HepG2 (cell line): ENCODE data around the gene AMIGO3. TPM values are rescaled to one million over a fixed set of nuclear protein-coding genes. Genes with fewer than 3 reads are reported as not detected.

ENCODE experiments used
- GATAD1 ChIP-seq: IDR thresholded peaks from 2 replicates; pipeline ENCODE4 v1.6.1; 2016; ENCODE audit warnings: missing genetic modification reagents, missing compliant biosample characterization
- HBP1 ChIP-seq: IDR thresholded peaks from 2 replicates; pipeline ENCODE4 v1.6.1; 2016; ENCODE audit warnings: low read depth, control low read depth
- KLF6 ChIP-seq: IDR thresholded peaks from 2 replicates; pipeline ENCODE4 v1.8.0; 2016; ENCODE audit warnings: missing biosample characterization, missing genetic modification reagents
- NR2F1 ChIP-seq, 2 experiments: fragments of 450-650 bp in 1 of 2; formaldehyde crosslinking in 1 of 2; IDR thresholded peaks; 2 replicates each; pipeline versions ENCODE4 v1.5.0 to v1.6.1; 2016 to 2020; ENCODE audit warnings: mild to moderate bottlenecking in 1 of 2, missing compliant biosample characterization in 1 of 2, missing genetic modification reagents in 1 of 2, moderate library complexity in 1 of 2
- PCBP2 ChIP-seq: fragments of 200-400 bp; formaldehyde crosslinking; optimal IDR thresholded peaks from 2 replicates; pipeline ENCODE3; 2018; ENCODE audit warnings: low read length, low read depth; ENCODE audit not compliant: poor library complexity, severe bottlenecking
- RERE ChIP-seq: IDR thresholded peaks from 2 replicates; pipeline ENCODE4 v1.6.1; 2016; ENCODE audit warnings: low read depth, missing genetic modification reagents, missing compliant biosample characterization
- SOX6 ChIP-seq, 2 experiments: fragments of 450-650 bp in 1 of 2; sonication (generic) in 1 of 2; formaldehyde crosslinking in 1 of 2; IDR thresholded peaks; 2 replicates each; pipeline versions ENCODE4 v1.4.0 to v1.6.1; 2017 to 2020; ENCODE audit warnings: antibody characterized with exemption in 1 of 2, mild to moderate bottlenecking in 1 of 2, missing genetic modification reagents in 1 of 2
- TEF ChIP-seq: sonication (generic); formaldehyde crosslinking; IDR thresholded peaks from 2 replicates; pipeline ENCODE4 v1.5.0; 2020; ENCODE audit warnings: missing genetic modification reagents
- ZKSCAN8 ChIP-seq: IDR thresholded peaks from 2 replicates; pipeline ENCODE4 v1.6.1; 2016; ENCODE audit warnings: borderline replicate concordance, missing genetic modification reagents, missing compliant biosample characterization
- ZNF205 ChIP-seq: IDR thresholded peaks from 2 replicates; pipeline ENCODE4 v1.6.1; 2018; ENCODE audit warnings: missing biosample characterization, missing genetic modification reagents
- ZNF343 ChIP-seq: sonication (generic); formaldehyde crosslinking; IDR thresholded peaks from 2 replicates; pipeline ENCODE4 v1.4.0; 2020; ENCODE audit warnings: mild to moderate bottlenecking, missing genetic modification reagents
- ZNF574 ChIP-seq: sonication (generic); formaldehyde crosslinking; IDR thresholded peaks from 2 replicates; pipeline ENCODE4 v1.4.0; 2020; ENCODE audit warnings: missing genetic modification reagents
- ZNF691 ChIP-seq: sonication (generic); formaldehyde crosslinking; IDR thresholded peaks from 2 replicates; pipeline ENCODE4 v1.4.0; 2020; ENCODE audit warnings: missing genetic modification reagents, low read depth, mild to moderate bottlenecking, borderline replicate concordance
- ZNF761 ChIP-seq: sonication (generic); formaldehyde crosslinking; conservative IDR thresholded peaks from 2 replicates; pipeline ENCODE4 v1.4.0; 2020; ENCODE audit warnings: mild to moderate bottlenecking, missing genetic modification reagents
- ZNF770 ChIP-seq: sonication (generic); formaldehyde crosslinking; IDR thresholded peaks from 2 replicates; pipeline ENCODE4 v1.5.0; 2020; ENCODE audit warnings: mild to moderate bottlenecking, missing genetic modification reagents
- polyA plus RNA-seq, 8 experiments: library from polyadenylated mRNA; depleted of rRNA in 3 of 8; stranded (reverse) in 7 of 8; unstranded in 1 of 8; fragments of >200 nt; fragmentation: Illumina TruSeq in 4 of 8; extraction: Trizol in 4 of 8; gene quantifications; 2 replicates each; pipeline versions ENCODE4 v1.2.1 to v1.2.3, GENCODE V29; 2011 to 2016; ENCODE audit warnings: low read depth in 4 of 8, missing spikeins in 1 of 8, mixed read lengths in 1 of 8; ENCODE audit not compliant: insufficient read depth in 1 of 8
- total RNA-seq, 5 experiments: library from RNA; depleted of rRNA; stranded (reverse); fragments of >200 nt; fragmentation: Illumina TruSeq; extraction: Trizol; gene quantifications; 2 replicates each; pipeline ENCODE4 v1.2.3, GENCODE V29; 2016; ENCODE audit warnings: low read depth in 1 of 5

The AMIGO3 gene
- total and polyA plus RNA-seq, 2 of the 13 experiments (the other 11 are each of a cell fraction or from before 2014, with no cell fraction given), result 0.35 TPM; not detected in 1

- TF ChIP-seq RERE (CRISPR knock-in tag) (peak; percentile 65; the same call in 1 of the 2 replicates), KLF6 (CRISPR knock-in tag) (peak; percentile 74; the same call in 1 of the 2 replicates), ZNF574 (peak; percentile 61), PCBP2 (no peak), TEF (CRISPR knock-in tag) (no peak), ZNF343 (CRISPR knock-in tag) (no peak), ZNF770 (CRISPR knock-in tag) (peak; percentile 65; the same call in 1 of the 2 replicates), SOX6 (IDR thresholded peaks at IDR 0.05) (no peak), SOX6 (CRISPR knock-in tag; IDR thresholded peaks at IDR 0.05) (peak; percentile 80), ZNF761 (no peak), ZKSCAN8 (CRISPR knock-in tag) (peak; percentile 40; the same call in 1 of the 2 replicates), HBP1 (CRISPR knock-in tag) (0 out of 2 replicates have a peak, but pooled peaks have one; percentile 41), ZNF691 (CRISPR knock-in tag) (0 out of 2 replicates have a peak, but pooled peaks have one; percentile 52), GATAD1 (CRISPR knock-in tag) (peak; percentile 74), ZNF205 (CRISPR knock-in tag) (peak; percentile 58; the same call in 1 of the 2 replicates), NR2F1 (CRISPR knock-in tag; IDR thresholded peaks at IDR 0.05) (peak; percentile 75 to 85)
Observed at GRCh38 chr3:49668414-49668797, 51.1 kb downstream of the AMIGO3 start (continued).
